Measurements from ENCODE around the gene CHST11.

GRCh38 chr12:104499668-104500332 is 43.1 kb downstream of the CHST11 start:
- TF ChIP-seq EZH2 (IDR thresholded peaks at IDR 0.05) (no peak), POLR2AphosphoS5 (IDR thresholded peaks at IDR 0.05; ENCODE audit: borderline replicate concordance, low read depth, low read length) (no peak)
